ENCODE data around the gene NOP53.

DNA sequence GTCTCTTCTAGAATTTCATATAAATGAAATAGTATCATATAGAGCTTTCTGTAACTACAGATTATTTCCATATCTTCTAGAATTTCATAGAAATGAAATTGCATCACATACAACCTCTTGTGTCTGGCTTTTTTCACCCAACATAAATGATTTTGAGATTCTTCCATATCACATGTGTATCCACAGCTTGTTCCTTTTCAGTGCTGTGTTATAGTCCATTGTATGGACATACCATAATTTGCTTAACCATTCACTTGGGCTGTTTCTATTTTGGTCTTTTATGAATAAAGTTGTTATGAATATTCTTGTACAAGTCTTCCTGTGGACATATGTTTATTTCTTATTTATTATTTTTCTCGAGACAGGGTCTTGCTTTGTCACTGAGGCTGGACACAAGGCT, 47.3 kb downstream of the NOP53 start:
- TF ChIP-seq CTCF (IDR thresholded peaks at IDR 0.05; ENCODE audit: poor library complexity, severe bottlenecking) (no peak), REST (IDR thresholded peaks at IDR 0.05; ENCODE audit: borderline replicate concordance) (no peak), EP300 (conservative IDR thresholded peaks at IDR 0.05; ENCODE audit: poor library complexity, severe bottlenecking) (no peak), TAF1 (IDR thresholded peaks at IDR 0.05; ENCODE audit: low read depth) (no peak), RAD21 (conservative IDR thresholded peaks at IDR 0.05) (no peak), EZH2 (IDR thresholded peaks at IDR 0.05; ENCODE audit: borderline replicate concordance, insufficient read depth, low read length, poor library complexity, severe bottlenecking) (no peak), POLR2AphosphoS5 (IDR thresholded peaks at IDR 0.05) (no peak), SMC3 (conservative IDR thresholded peaks at IDR 0.05; ENCODE audit: poor library complexity) (no peak)
